ENCODE data around the gene MPZL3.
A peak's percentile ranks its signal among the peaks of the same experiment; 100 is the strongest.

MPZL3 gene

DNA sequence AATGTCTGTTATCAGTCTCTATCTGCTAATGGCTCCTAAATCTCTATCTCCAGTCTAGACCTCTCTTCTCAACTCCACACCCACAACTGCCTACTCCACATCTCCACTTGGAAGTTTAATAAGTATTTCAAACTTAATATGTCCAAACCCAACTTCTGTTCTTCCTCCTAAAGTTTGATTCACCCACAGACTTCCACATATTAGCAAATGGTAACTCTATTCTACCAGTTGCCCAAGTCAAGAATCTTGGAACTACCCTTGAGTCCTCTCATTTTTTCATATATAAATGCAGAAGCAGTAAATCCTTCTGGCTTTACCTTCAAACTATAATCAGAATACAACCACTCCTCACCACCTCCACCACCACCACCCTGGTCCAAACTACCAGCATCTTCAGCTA is 20.7 kb downstream of the MPZL3 start:
- H3K36me3 Mint-ChIP-seq (ENCODE audit: low read depth), result peaks cover 53% of the 10 kb centered on the region
- no peaks in the 10 kb centered on the region for H3K27me3 Mint-ChIP-seq (ENCODE audit: low read depth)
- H3K4me1 Mint-ChIP-seq (ENCODE audit: low read depth), result peaks cover 44% of the 10 kb centered on the region
- H3K9me3 Mint-ChIP-seq, result no peaks in the 10 kb centered on the region
- H3K4me3 Mint-ChIP-seq, result no peak overlapping the region
- no peak overlapping the region for H3K27ac Mint-ChIP-seq

GRCh38 chr11:118230088-118230487 is 22.1 kb downstream of the MPZL3 start:
- no peak overlapping the region for H3K4me3 Mint-ChIP-seq
- H3K27me3 Mint-ChIP-seq (ENCODE audit: low read depth), result no peaks in the 10 kb centered on the region
- H3K27ac Mint-ChIP-seq, result no peak overlapping the region
- H3K4me1 Mint-ChIP-seq (ENCODE audit: low read depth), result peaks cover 52% of the 10 kb centered on the region
- H3K9me3 Mint-ChIP-seq, result no peaks in the 10 kb centered on the region
- peaks cover 54% of the 10 kb centered on the region for H3K36me3 Mint-ChIP-seq (ENCODE audit: low read depth)

DNA sequence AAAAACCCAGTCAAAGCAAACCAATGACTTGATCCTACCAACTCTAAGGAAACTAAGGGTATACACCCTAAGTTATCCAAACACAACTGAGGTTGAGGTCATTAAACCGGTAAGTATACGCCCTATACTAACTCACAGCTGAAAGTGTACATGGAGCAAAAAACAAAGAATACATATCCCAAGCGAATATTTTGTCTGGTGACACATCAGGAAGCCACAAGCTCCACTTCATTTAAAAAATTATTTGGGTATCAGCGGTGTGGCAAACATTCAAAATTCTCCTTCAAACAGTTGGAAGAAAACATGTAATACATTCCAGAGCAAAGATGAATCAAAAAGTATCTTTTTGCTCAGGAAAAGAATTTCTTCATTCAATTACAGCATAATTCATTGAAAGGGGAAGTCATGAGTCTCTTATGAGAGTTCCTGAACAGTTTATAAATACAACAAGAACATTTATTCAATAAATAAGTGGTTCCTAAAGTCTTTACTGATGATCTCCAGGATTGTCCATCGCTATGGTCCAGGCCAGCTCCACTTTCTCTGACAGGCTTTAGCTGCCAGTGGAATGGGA is 22.8 kb downstream of the MPZL3 start:
- Mint-ChIP-seq H3K27ac (peak overlapping the region; percentile 71), H3K4me3 (peak overlapping the region; percentile 5), H3K36me3 (ENCODE audit: low read depth) (peaks cover 50% of the 10 kb centered on the region)

GRCh38 chr11:118227865-118228785 is 24.0 kb downstream of the MPZL3 start:
- Mint-ChIP-seq H3K4me1 (ENCODE audit: low read depth) (peaks cover 59% of the 10 kb centered on the region), H3K4me3 (peak overlapping the region; percentile 70), H3K27me3 (ENCODE audit: low read depth) (no peaks in the 10 kb centered on the region), H3K36me3 (ENCODE audit: low read depth) (peaks cover 40% of the 10 kb centered on the region), H3K27ac (peak overlapping the region; percentile 93), H3K9me3 (no peaks in the 10 kb centered on the region)

More for the DNA sequence above, 22.8 kb downstream of the MPZL3 start:
- no peaks in the 10 kb centered on the region for H3K9me3 Mint-ChIP-seq
- no peaks in the 10 kb centered on the region for H3K27me3 Mint-ChIP-seq (ENCODE audit: low read depth)
- peaks cover 58% of the 10 kb centered on the region for H3K4me1 Mint-ChIP-seq (ENCODE audit: low read depth)

GRCh38 chr11:118226781-118227180 is 25.4 kb downstream of the MPZL3 start:
- Mint-ChIP-seq H3K9me3 (no peaks in the 10 kb centered on the region), H3K4me1 (ENCODE audit: low read depth) (peaks cover 66% of the 10 kb centered on the region), H3K27ac (peak overlapping the region; percentile 93), H3K36me3 (ENCODE audit: low read depth) (peaks cover 34% of the 10 kb centered on the region), H3K27me3 (ENCODE audit: low read depth) (no peaks in the 10 kb centered on the region), H3K4me3 (peak overlapping the region; percentile 61)

GRCh38 chr11:118226296-118226695 is 25.9 kb downstream of the MPZL3 start:
- peaks cover 34% of the 10 kb centered on the region for H3K36me3 Mint-ChIP-seq (ENCODE audit: low read depth)
- peak overlapping the region; percentile 93 for H3K27ac Mint-ChIP-seq
- H3K4me1 Mint-ChIP-seq (ENCODE audit: low read depth), result peaks cover 66% of the 10 kb centered on the region
- H3K27me3 Mint-ChIP-seq (ENCODE audit: low read depth), result no peaks in the 10 kb centered on the region
- peak overlapping the region; percentile 61 for H3K4me3 Mint-ChIP-seq
- H3K9me3 Mint-ChIP-seq, result no peaks in the 10 kb centered on the region

GRCh38 chr11:118224511-118225188 is 27.5 kb downstream of the MPZL3 start, which contains the start of gene JAML:
JAML (minus strand) TSS chr11:118225011; CDS start chr11:118214866, 10,145 bp downstream.
- peaks cover 39% of the 10 kb centered on the region for H3K36me3 Mint-ChIP-seq (ENCODE audit: low read depth)
- H3K27ac Mint-ChIP-seq, result peak within 1 kb of the TSS; percentile 91
- peaks cover 72% of the 10 kb centered on the region for H3K4me1 Mint-ChIP-seq (ENCODE audit: low read depth)
- H3K27me3 Mint-ChIP-seq (ENCODE audit: low read depth), result no peaks in the 10 kb centered on the region
- peak within 1 kb of the TSS; percentile 84 for H3K4me3 Mint-ChIP-seq
- H3K9me3 Mint-ChIP-seq, result no peaks in the 10 kb centered on the region

- Mint-ChIP-seq H3K36me3 (ENCODE audit: low read depth) (peaks cover 39% of the 10 kb centered on the region), H3K9me3 (no peaks in the 10 kb centered on the region), H3K27me3 (ENCODE audit: low read depth) (no peaks in the 10 kb centered on the region), H3K4me3 (peak overlapping the region; percentile 84), H3K27ac (peak overlapping the region; percentile 91), H3K4me1 (ENCODE audit: low read depth) (peaks cover 73% of the 10 kb centered on the region)
Measured at GRCh38 chr11:118223992-118224391, 28.2 kb downstream of the MPZL3 start.

GRCh38 chr11:118223570-118223969 is 28.6 kb downstream of the MPZL3 start:
- H3K27me3 Mint-ChIP-seq (ENCODE audit: low read depth), result no peaks in the 10 kb centered on the region
- H3K36me3 Mint-ChIP-seq (ENCODE audit: low read depth), result peaks cover 40% of the 10 kb centered on the region
- peak overlapping the region; percentile 84 for H3K4me3 Mint-ChIP-seq
- peaks cover 76% of the 10 kb centered on the region for H3K4me1 Mint-ChIP-seq (ENCODE audit: low read depth)
- H3K27ac Mint-ChIP-seq, result peak overlapping the region; percentile 91
- no peaks in the 10 kb centered on the region for H3K9me3 Mint-ChIP-seq

- peak overlapping the region; percentile 75 for H3K27ac Mint-ChIP-seq
Measured at GRCh38 chr11:118222437-118222836, 29.7 kb downstream of the MPZL3 start.

GRCh38 chr11:118221419-118221818 is 30.7 kb downstream of the MPZL3 start:
- Mint-ChIP-seq H3K4me1 (ENCODE audit: low read depth) (peaks cover 75% of the 10 kb centered on the region), H3K27ac (no peak overlapping the region)

More at GRCh38 chr11:118222437-118222836, 29.7 kb downstream of the MPZL3 start:
- H3K9me3 Mint-ChIP-seq, result no peaks in the 10 kb centered on the region
- peaks cover 33% of the 10 kb centered on the region for H3K36me3 Mint-ChIP-seq (ENCODE audit: low read depth)
- peaks cover 74% of the 10 kb centered on the region for H3K4me1 Mint-ChIP-seq (ENCODE audit: low read depth)
- peak overlapping the region; percentile 62 for H3K4me3 Mint-ChIP-seq
- H3K27me3 Mint-ChIP-seq (ENCODE audit: low read depth), result no peaks in the 10 kb centered on the region

GRCh38 chr11:118219732-118220131 is 32.4 kb downstream of the MPZL3 start:
- H3K9me3 Mint-ChIP-seq, result no peaks in the 10 kb centered on the region
- peaks cover 74% of the 10 kb centered on the region for H3K4me1 Mint-ChIP-seq (ENCODE audit: low read depth)
- H3K4me3 Mint-ChIP-seq, result peak overlapping the region; percentile 19
- peaks cover 18% of the 10 kb centered on the region for H3K36me3 Mint-ChIP-seq (ENCODE audit: low read depth)
- H3K27me3 Mint-ChIP-seq (ENCODE audit: low read depth), result no peaks in the 10 kb centered on the region
- H3K27ac Mint-ChIP-seq, result peak overlapping the region; percentile 81

More at GRCh38 chr11:118221419-118221818, 30.7 kb downstream of the MPZL3 start:
- Mint-ChIP-seq H3K27me3 (ENCODE audit: low read depth) (no peaks in the 10 kb centered on the region), H3K9me3 (no peaks in the 10 kb centered on the region), H3K4me3 (no peak overlapping the region), H3K36me3 (ENCODE audit: low read depth) (peaks cover 27% of the 10 kb centered on the region)

- Mint-ChIP-seq H3K4me1 (ENCODE audit: low read depth) (peaks cover 76% of the 10 kb centered on the region), H3K9me3 (no peaks in the 10 kb centered on the region), H3K27ac (peak overlapping the region; percentile 81), H3K36me3 (ENCODE audit: low read depth) (peaks cover 18% of the 10 kb centered on the region), H3K4me3 (peak overlapping the region; percentile 19), H3K27me3 (ENCODE audit: low read depth) (no peaks in the 10 kb centered on the region)
Measured at GRCh38 chr11:118219244-118219643, 32.9 kb downstream of the MPZL3 start.

- Mint-ChIP-seq H3K27ac (peak overlapping the region; percentile 91), H3K4me1 (ENCODE audit: low read depth) (peaks cover 81% of the 10 kb centered on the region), H3K27me3 (ENCODE audit: low read depth) (no peaks in the 10 kb centered on the region), H3K4me3 (peak overlapping the region; percentile 72), H3K9me3 (no peaks in the 10 kb centered on the region), H3K36me3 (ENCODE audit: low read depth) (peaks cover 24% of the 10 kb centered on the region)
Measured at GRCh38 chr11:118217575-118217974, 34.6 kb downstream of the MPZL3 start.
